ENCODE results near the gene FCRL6.

FCRL6 gene

DNA sequence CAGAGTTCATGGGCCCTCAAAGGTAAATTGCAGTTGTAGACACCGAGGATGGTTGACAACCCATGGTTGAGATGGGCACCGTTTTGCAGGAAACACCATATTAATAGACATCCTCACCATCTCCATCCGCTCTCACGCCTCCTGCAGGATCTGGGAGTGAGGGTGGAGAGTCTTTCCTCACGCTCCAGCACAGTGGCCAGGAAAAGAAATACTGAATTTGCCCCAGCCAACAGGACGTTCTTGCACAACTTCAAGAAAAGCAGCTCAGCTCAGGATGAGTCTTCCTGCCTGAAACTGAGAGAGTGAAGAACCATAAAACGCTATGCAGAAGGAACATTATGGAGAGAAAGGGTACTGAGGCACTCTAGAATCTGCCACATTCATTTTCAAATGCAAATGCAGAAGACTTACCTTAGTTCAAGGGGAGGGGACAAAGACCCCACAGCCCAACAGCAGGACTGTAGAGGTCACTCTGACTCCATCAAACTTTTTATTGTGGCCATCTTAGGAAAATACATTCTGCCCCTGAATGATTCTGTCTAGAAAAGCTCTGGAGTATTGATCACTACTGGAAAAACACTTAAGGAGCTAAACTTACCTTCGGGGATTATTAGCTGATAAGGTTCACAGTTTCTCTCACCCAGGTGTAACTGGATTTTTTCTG lies 33.8 kb downstream of the FCRL6 start:
- no peak for DNase-seq (ENCODE audit: low read depth)

DNA sequence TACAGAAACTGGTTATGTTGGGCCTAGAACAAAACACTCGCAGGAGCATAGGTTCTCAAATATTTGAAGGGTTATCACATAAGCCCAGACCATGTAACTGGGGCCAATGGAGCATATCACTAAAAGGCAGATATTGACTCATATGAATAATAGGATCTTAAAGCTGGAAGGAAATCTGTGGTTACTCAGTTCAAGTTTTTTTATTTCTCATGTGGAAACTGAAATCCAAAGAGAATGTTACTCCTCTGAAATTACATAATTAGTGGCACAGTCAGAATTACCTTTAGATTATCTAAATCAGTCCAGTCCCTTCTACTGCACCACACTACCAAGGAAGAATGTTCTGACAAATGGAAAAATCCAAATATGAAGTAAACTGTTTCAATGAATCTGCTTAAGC lies 36.6 kb downstream of the FCRL6 start:
- no peak for DNase-seq (ENCODE audit: low read depth)

DNA sequence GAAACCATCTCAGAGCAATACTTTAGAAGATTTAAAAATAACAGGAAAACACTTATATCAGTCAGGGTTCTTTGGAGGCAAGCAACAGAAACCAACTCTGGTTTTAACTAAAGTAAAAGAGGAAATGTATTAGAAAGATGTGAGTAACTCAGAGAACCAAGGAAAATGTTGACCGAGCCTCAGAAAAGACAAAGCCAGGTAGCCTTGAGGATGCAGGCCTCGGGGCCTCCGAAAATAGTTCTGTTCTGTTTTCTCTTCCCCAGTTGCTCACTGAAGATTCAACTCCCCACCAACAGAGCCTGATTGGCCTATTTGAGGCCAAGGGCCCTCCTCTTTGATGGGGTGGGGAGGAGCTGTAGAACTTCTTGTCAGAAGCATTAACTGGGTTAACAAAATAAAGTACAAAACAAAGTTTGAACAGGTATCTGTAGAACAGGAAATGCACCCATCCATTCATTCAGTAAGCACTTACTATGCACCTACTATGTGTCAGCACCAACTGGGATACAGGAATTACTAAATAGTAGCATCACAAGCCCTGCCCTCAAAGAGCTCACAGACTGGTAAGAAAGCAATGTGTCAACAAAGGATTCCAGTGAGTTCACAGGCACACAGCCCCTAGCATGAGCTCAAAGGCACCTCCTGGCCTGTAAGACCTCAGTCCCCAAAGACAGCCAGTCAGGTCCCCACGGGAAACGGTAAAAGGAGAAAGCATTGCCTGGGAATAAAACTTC lies 37.1 kb downstream of the FCRL6 start:
- no peak for DNase-seq (ENCODE audit: low read depth)

GRCh38 chr1:159841749-159842148 lies 39.6 kb downstream of the FCRL6 start:
- no peak for DNase-seq (ENCODE audit: low read depth)

- no peak for DNase-seq (ENCODE audit: low read depth)
Observed at GRCh38 chr1:159843459-159843858, 41.3 kb downstream of the FCRL6 start.

- no peak for DNase-seq (ENCODE audit: low read depth)
Observed at GRCh38 chr1:159845751-159846629, 43.8 kb downstream of the FCRL6 start.

GRCh38 chr1:159847231-159847630 lies 45.1 kb downstream of the FCRL6 start:
- DNase-seq (ENCODE audit: low read depth), result no peak

GRCh38 chr1:159848326-159848725 lies 46.2 kb downstream of the FCRL6 start:
- DNase-seq (ENCODE audit: low read depth), result no peak

DNA sequence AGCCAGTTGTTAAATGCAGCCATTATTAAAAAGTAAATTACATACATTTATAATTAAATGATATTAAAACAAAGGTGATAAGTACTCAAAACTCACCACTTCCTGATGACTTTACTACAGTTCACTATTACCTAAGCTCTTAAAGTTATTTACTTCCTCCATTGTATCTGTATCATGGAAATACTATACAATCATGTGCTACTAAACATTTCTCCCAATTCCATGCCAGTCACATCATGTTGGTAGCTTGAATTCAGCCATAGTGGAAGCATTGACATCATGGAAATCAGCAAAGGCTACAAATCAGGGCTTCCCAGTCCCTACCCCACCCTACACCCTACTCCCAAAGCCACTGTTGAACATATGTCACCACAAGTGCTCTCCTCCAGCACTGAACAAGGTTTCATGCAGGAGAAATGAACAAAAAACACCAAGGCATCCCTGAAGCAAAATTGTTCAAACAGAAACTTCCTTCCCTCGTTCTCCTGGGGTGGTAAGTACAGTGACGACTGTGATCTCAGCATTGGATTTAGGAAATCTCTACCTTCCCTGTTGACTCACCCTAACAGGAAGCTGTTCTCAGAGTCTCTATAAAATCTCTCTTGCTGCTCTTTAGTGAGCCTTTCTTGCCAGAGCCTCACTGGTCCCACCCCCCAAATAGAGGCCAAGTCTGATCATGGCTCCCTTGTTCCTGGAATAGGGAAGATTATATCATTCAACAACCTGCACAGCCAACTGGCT lies 47.6 kb downstream of the FCRL6 start:
- no peak for DNase-seq (ENCODE audit: low read depth)

DNA sequence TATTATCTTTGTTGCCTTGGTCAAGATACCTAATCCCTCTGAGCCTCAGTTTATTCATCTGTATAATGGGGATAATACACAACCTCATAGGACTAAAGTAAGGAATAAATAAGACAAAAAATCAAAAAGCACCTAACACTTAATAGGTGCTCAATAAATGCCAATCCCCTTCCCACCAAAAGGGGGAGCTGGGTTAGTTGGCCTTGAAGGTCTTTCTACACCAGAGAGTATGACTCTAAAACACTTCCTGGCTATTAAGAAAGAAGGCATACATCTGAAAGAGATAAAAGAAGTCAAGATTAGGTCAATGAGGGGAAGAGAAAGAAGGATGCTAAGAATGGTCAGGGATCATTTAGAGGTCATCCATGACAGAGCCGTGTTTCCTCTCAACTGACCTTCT lies 49.2 kb downstream of the FCRL6 start:
- no peak for DNase-seq (ENCODE audit: low read depth)

DNA sequence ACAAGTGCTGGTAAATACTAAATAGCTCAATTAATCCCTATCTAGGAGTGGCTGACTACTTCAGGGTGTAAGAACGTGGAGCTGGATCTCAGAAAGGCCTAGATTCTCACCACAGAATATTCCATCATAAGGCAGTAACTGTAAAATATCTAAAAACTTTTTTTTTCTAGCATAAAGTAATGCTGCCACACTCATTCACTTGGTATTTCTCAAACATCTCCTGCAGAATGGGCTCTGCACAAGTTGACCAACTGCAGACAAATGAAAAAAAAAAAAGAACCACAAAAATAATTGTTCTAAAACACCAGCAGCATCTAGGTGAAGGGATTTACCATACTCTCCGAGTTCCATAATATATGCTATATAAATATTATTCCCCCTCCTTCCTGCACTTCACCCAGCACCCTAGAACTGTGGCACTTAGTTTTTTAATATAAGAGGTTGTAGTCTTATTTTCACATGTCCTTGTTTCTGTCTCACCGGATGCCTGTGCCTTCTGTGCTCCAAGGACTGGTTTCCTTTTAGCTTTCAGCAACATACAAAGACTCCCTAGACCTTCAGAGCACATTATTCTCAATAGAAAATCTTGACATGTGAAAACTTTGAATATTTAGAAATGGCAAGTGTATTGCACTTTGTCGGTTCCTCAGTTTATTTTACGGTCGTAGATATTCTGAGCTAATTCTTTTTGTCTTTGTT lies 51.4 kb downstream of the FCRL6 start:
- DNase-seq (ENCODE audit: low read depth), result no peak

DNA sequence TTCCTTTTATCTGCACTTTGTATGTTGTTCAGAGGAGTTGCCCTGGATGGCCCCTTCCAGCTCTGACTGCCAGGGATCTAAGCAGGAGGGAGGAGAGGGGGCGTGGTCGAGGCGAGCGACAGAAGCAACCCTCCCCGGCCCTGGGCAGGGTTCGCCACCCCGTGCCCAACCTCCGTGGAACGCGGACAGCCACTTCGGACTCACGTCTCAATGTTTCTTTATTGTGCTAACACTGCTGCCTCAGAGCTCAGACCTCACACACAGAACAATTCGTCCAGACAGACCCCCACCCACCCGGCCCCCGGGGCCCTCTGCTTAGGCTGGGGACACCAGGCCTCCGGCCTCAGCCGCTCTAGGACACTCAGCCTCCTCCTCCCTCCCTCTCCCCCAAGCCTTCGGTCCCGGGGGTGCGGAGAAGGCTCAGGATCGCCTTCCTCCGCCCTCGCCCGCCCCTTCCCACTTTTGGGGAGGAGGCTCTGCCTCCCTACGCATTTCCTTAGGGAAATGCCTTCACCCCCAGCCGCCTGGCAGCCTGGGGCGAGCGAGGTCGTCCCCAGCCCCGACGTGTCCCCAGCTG lies 52.0 kb downstream of the FCRL6 start:
- peak; percentile 26 for DNase-seq (ENCODE audit: low read depth)

DNA sequence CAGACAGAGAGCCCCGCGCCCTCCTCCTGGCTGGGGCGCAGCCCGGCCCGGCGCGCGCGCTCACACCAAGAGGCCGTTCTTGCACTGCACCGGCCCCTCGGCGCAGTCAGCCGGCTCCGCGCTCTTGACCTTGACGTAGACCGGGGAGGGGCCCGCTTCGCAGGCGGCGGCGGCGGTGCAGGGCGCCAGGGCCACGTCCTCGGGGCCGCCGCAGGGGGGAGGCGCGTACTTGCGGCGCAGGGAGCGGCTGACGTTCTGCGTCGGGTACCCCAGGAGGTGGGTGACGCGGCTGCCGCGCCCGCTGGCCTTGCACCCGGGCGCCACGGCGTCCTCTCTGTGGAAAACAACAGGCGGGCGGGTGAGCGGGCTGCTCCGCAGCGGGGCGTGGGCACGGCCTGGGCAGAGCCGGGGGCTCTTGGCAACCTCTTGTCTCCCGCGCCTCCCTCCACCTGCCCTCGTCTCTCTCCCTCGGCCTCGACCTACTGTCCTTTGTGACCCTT lies 52.6 kb downstream of the FCRL6 start:
- peak; percentile 66 for DNase-seq (ENCODE audit: low read depth)

- no peak for DNase-seq (ENCODE audit: low read depth)
Observed at GRCh38 chr1:159855709-159856108, 53.5 kb downstream of the FCRL6 start.

DNA sequence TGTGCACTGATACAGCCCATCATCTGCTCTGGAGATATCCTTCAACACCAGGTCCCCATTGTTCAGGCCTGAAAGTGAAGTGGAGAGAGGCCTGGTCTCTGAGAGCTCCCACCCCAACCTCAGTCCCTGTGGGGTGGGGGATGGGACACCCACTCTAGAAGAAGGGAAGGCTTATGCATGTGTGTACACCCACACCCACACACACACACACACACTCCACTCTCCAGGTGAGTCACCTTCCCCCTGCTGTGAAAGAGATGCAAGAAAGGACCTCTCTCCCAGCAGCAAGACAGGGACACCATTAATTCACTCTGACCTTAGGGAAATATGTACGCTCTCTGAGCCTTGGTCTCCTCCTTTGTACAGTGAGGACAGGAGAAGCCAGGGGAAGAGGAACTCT lies 54.4 kb downstream of the FCRL6 start:
- no peak for DNase-seq (ENCODE audit: low read depth)

DNA sequence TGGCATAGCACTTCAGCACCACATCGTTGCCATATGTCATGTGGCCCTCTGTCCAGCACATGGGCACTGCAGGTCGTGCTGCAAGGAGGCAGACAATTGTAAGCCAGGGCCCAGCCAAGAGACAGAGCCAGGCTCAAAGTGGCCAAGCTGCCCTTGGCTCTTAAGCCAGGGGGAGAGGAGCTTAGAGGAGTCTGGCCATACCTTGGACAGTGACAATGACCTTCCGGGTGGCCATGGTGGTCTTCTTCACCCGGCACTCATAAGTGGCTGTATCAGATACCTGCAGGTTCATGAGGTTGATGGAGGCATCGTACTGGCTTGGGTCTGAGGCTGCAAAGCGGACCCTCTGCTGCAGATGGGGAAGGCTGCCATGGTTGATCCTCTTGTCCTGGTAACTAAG lies 55.7 kb downstream of the FCRL6 start:
- no peak for DNase-seq (ENCODE audit: low read depth)

DNA sequence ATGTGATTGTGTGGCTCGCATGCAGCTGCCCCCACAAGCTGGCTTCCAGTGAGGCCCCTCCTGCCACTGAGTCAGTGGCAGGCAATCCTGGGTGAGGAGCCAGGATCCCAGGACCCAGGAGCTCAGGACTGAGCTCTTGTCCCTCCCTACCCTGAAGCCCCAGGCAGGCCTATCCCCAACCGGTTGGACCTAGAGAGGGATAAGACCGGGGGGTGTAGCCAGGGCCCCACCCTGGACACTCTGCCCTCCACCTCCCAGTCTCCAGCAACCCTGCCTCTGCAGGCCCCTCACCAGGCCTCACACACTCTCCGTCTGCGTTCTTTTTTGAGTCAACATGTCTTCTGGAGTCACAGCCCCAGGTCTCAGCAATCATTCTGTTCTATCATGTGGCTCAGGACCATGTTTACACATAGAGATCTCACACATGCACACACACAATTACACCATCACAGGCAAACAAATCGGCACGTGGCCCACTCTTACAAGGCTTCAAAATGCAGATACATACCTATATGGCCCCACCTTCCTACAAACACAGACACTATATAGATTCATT lies 57.7 kb downstream of the FCRL6 start:
- no peak for DNase-seq (ENCODE audit: low read depth)

DNA sequence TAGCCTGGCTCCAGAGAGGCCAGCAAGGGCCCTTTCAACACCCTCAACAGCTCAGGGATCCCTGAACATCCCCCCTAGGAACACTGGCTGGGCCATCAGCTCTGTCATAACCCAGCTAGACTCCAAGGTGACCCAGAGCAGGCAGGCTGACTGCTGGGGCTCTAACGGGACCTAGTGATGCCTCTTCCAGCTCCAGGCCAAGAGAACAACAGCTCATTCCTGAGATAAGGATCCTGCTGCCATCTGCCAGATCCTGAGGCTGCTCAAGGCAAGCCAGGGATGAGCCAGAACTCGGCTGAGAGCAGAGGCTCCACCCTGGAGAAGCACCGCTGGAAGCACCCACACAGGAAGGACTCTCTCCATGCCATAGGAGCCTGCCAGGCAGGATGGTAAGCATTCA lies 58.3 kb downstream of the FCRL6 start:
- no peak for DNase-seq (ENCODE audit: low read depth)

DNA sequence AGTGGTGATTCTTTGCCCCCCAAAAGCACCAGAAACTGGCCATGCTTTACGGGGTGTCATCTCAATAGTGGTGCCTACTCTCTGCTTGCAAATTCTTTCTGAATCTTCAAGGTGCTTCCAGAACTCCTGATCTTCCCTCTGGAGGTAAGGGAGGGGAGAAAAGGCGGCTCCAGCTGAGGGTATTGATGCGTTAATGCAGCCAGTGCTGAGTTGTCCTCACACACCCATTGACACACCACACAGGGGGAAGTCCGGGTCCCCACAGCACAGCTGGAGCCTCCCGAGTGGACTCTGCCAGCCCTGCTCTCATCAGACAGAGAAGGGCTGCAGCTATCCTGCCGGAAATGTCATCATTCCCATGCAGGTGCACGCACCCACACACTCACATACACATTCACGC lies 59.1 kb downstream of the FCRL6 start:
- DNase-seq (ENCODE audit: low read depth), result no peak

DNA sequence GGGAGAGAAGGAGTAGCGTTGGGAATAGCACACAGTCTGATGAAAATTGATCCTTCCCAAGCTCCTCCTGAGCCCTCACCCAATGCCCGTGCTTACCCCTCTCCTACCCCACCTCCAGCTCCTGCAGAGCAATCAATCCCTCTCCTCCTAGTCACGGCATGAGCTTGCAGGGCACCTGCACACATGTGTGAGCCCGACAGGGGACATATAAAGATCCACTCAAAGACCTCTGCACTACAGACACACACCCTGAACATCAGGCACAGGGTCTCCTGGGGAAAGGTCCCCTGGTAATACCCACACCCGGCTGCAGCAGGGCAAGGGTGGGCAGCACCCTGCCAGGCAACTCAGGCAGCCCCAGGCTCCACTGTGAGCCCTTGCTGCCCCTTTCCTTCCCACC lies 59.9 kb downstream of the FCRL6 start:
- no peak for DNase-seq (ENCODE audit: low read depth)

- no peak for DNase-seq (ENCODE audit: low read depth)
Observed at GRCh38 chr1:159862557-159862956, 60.4 kb downstream of the FCRL6 start, which contains the start of gene VSIG8. Gene VSIG8 (minus strand): TSS chr1:159862657. CDS start chr1:159862521, 136 bp downstream.

Data from fibroblast of the conjunctiva (primary cell).